Right lobe of liver (tissue), 6 donors: ENCODE measurements around the gene FAM174C. TPM values are rescaled to one million over a fixed set of nuclear protein-coding genes. Genes with fewer than 3 reads are reported as not detected.
A peak's percentile ranks its signal among the peaks of the same experiment; 100 is the strongest.

Experiments
- ATAC-seq, 4 donors: fragments of 200-7000 bp; cut with Tn5 transposase; one replicate each; pipeline ENCODE4 v1.9.1; 2020; ENCODE audit warnings: mild to moderate bottlenecking in 4 of 4, moderate library complexity in 4 of 4
- DNase-seq, 3 donors: peaks; one replicate each; pipeline ENCODE4 v3.0.0-alpha.2; 2020
- H3K27ac ChIP-seq, 3 donors: fragments of 200-600 bp; one replicate each; pipeline ENCODE4 v1.8.0; 2022
- H3K27me3 ChIP-seq, 2 donors: fragments of 200-600 bp; one replicate each; pipeline ENCODE4 v1.8.0; 2022
- H3K36me3 ChIP-seq, 4 donors: fragments of 200-600 bp; sonication (generic) in 1 of 4; one replicate each; pipeline versions ENCODE4 v1.5.1 to v1.8.0; 2017 to 2022; ENCODE audit warnings: control low read depth in 1 of 4
- H3K4me1 ChIP-seq, 4 donors: fragments of 200-600 bp; sonication (generic) in 1 of 4; one replicate each; pipeline versions ENCODE4 v1.5.1 to v1.8.0; 2017 to 2022; ENCODE audit warnings: control low read depth in 1 of 4
- H3K4me3 ChIP-seq, 3 donors: fragments of 200-600 bp; one replicate each; pipeline ENCODE4 v1.8.0; 2022
- H3K9me3 ChIP-seq, 4 donors: fragments of 200-600 bp; sonication (generic) in 1 of 4; one replicate each; pipeline versions ENCODE4 v1.5.1 to v1.8.0; 2017 to 2022; ENCODE audit warnings: control low read depth in 1 of 4
- CTCF ChIP-seq, 4 donors: fragments of 200-600 bp in 3 of 4; fragments of 450-650 bp in 1 of 4; IDR thresholded peaks; one replicate each; pipeline versions ENCODE4 v1.5.1 to v1.8.0; 2016 to 2022; ENCODE audit warnings: antibody characterized with exemption in 4 of 4, mild to moderate bottlenecking in 2 of 4
- POLR2A ChIP-seq: fragments of 450-650 bp; IDR thresholded peaks from one replicate; pipeline ENCODE4 v1.6.1; 2017; ENCODE audit warnings: antibody characterized with exemption, mild to moderate bottlenecking
- WGBS: methylation state at CpG from one replicate; pipeline ENCODE4 v1.1.6; 2018; ENCODE audit warnings: low coverage, low lambda C conversion rate; ENCODE audit not compliant: insufficient coverage; ENCODE audit errors: missing lambda C conversion rate; 5-methylcytosine and 5-hydroxymethylcytosine counted together
- intact Hi-C, 2 donors: fragments of 100-400 bp; cut with DNase I; formaldehyde crosslinking; loops; one replicate each; pipeline versions ENCODE4 v1.11.2 to v1.14.1; 2022
- total RNA-seq, 6 experiments: library from RNA; depleted of rRNA in 2 of 6; stranded (reverse); fragments of >200 nt in 2 of 6; fragmentation: NEBNext Ultra II Directional in 3 of 6; extraction: Animal tissue kit (Norgen Biotek cat#: 25700) in 3 of 6; gene quantifications; one replicate each; pipeline versions ENCODE4 v1.1.0 to v1.2.4, GENCODE V29; 2016 to 2023
- donor health status: DM: no; HTN: yes; CAD: no.
- donor health status: DM: no; HTN: no; CAD: no.
- donor health status: DM: no; HTN: no; CAD: no.
- donor health status: DM: no; HTN: yes; CAD: no.
- donor health status: DM: no; HTN: yes; CAD: no.

Gene FAM174C
- total RNA-seq, 6 experiments from 2014 or later = 34.0 to 103 (median 43.8) TPM

DNA sequence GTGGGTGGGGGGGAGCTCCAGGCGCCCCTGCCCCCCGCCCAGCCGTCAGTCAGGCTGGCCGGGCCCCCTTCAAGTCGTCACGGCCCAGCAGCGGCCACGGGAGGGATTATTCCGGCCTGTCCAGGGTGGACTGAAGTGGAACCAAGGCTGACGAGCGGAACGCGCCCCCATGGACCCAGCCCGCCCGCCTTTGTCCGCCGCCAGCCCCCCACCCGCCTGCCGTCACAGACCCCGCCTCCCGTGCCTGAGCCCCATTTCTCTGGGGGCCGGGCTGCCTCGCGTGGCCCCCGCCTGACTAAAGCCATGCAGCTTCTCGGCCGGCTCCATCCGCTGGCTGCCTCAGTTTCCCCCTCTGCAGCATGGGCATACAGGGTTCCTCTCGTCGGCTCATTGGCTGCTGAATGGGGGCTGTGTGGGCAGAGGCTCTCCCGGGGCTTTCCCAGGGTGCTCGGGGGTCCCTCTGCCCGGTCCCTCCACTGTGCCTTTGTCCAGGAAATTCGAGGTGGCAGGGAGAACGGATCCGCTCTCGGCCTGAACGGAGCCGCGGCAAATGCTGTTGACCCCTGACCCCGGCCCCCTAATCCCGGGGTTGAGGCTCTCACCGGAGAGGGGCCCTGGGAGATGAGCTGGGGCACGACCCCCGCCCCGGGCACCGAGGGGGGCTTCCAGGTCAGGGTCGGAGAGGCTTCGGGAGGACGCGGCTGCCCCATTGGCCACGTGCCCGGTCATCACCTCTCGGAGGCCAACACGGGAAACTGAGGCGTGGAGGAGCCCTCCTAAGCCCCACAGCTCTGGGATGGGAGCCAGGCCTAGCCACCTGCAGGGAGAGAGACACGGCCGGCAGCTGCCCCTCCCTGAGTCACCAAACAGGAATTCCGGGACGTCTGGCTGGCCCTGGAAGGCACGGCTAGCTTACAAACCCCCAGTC is 37.7 kb downstream of the FAM174C start:
- Histone ChIP-seq H3K27ac (no peak overlapping the region), H3K4me3 (no peak overlapping the region), H3K36me3 (no peaks in the 10 kb centered on the region), H3K9me3 (no peaks in the 10 kb centered on the region), H3K4me1 (peaks cover 0 to 7% (median 0%) of the 10 kb centered on the region in 4 donors), H3K27me3 (no peaks in the 10 kb centered on the region)
- TF ChIP-seq POLR2A (no peak), CTCF (IDR thresholded peaks at IDR 0.05) (no peak)
- WGBS = 37% methylated on average over 2 of the region's 61 CpGs
- ATAC-seq (no peak), DNase-seq (peak in 1 of 3 donors; percentile 19)
- intact Hi-C loops = no loop called here

DNA sequence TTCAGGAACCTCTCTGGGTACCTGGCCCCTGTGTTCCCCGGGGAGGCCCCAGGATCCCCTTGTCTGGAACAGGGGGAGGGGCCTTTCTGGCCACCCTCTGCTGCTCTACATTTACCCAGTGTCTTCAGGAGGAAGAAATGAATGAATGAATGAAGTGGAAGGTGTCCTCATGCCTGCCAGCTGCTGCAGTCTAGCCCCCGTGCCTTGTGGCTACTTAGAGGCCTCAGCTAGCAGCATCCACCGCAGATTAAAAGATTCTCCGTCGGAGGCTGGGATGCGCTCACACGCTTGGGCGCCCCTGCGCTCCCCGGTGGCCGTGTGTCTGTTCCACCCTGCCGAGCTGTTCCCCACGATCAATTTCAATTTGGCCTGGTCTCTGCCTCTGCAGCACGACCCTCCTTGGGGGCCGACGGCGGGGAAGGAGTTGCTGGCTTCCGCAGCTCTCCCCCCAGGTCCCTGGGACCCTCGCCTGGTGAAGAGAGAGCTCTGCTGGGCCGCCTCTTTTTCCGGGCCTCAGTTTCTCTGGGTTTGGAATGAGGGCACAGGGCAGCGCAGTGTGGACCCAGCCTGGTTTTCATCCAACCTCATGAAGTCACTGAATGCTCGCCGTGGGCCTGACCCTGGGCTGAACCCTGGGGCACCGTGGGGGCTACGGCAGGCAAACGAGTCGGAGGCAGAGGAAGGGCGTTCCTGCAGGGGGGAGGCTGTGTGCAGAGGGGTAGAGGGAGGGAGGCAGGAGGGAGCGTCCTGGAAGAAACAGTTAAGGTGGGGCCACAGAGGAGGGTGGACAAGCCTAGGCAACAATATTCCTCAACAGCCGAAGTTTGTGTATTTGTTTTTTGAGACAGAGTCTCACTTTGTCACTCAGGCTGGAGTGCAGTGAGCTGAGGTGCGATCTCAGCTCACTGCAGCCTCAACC is 38.6 kb downstream of the FAM174C start:
- no peaks in the 10 kb centered on the region for H3K9me3 ChIP-seq
- WGBS = 60% methylated on average over 16 of the region's 32 CpGs
- H3K4me3 ChIP-seq = no peak overlapping the region
- no peak for DNase-seq
- H3K36me3 ChIP-seq = no peaks in the 10 kb centered on the region
- ATAC-seq = no peak
- intact Hi-C loops = no loop called here
- no peak for TF ChIP-seq POLR2A
- TF ChIP-seq CTCF (IDR thresholded peaks at IDR 0.05) = no peak
- H3K4me1 ChIP-seq = peaks cover 0 to 7% (median 0%) of the 10 kb centered on the region in 4 donors
- no peak overlapping the region for H3K27ac ChIP-seq
- no peaks in the 10 kb centered on the region for H3K27me3 ChIP-seq

DNA sequence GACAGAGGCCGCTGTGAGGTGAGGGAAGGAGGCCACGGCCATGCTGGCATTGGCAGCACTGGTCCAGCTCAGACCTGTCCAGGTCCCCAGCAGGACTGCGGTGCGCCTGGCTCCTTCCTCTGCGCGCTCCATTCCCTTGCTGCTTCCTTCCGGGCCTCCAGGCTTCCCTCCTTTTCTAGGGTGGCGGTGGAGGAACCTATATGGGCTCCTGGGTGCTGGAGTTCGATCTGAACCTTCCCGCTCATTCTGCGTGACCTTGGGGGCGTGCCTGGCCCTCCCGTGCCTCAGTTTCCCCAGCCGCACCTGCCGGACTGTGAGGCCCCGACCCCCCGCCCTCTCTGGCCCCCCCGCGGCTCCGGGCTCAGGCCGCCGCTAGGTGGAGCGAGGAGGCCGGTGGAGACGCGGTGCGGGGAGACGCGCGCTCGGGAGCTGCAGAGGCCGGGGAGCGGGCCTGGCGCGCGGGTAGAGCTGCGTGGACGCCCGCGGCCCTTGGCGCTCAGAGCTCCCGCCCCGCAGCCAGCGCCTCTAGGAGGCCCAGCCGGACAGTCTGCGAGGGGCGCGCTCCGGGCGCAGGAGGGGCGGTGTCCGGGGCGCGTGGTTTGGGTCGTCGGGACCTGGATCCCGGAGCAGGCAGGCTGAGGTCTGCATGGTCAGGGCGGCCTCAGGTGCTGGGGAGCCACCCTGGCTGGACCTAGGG is 40.3 kb downstream of the FAM174C start:
- WGBS = 36% methylated on average over 8 of the region's 58 CpGs
- Histone ChIP-seq H3K27me3 (no peaks in the 10 kb centered on the region), H3K4me1 (peaks cover 0 to 7% (median 0%) of the 10 kb centered on the region in 4 donors), H3K36me3 (no peaks in the 10 kb centered on the region), H3K27ac (no peak overlapping the region), H3K9me3 (no peaks in the 10 kb centered on the region), H3K4me3 (peak overlapping the region in 2 of 3 donors; percentile 26 to 33)
- peak; percentile 63 to 67 (median 63) for DNase-seq
- peak; percentile 82 to 91 (median 86) for ATAC-seq
- TF ChIP-seq CTCF (IDR thresholded peaks at IDR 0.05) = peak; percentile 61 to 78 (median 67)
- TF ChIP-seq POLR2A = no peak
- intact Hi-C loops = no loop called here

DNA sequence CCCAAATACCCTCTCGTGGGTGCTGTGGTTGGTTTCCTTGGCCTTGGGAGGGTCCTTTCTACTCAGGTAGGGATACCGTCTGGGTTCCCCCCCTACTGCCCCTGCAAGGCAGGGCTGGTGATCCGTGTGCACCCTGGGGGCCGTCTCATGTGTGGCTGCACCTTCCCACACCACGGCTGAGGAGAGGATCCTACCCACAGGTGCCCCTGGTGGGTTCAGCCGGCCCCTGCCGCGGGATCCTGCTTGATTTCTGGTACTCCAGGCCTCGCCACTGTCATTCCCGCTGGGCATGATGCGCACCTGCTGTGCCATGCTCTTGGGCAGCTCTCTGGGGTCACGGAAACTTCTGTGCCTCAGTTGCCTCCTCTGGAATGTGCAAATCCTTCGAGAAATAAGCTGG is 41.1 kb downstream of the FAM174C start:
- no peaks in the 10 kb centered on the region for H3K36me3 ChIP-seq
- DNase-seq = no peak
- no peak overlapping the region for H3K4me3 ChIP-seq
- TF ChIP-seq CTCF (IDR thresholded peaks at IDR 0.05) (no peak), POLR2A (no peak)
- intact Hi-C loops = no loop called here
- no peak overlapping the region for H3K27ac ChIP-seq
- peaks cover 0 to 7% (median 0%) of the 10 kb centered on the region in 4 donors for H3K4me1 ChIP-seq
- no peaks in the 10 kb centered on the region for H3K27me3 ChIP-seq
- WGBS = 43% methylated on average over 1 of the region's 13 CpGs
- no peak for ATAC-seq
- H3K9me3 ChIP-seq = no peaks in the 10 kb centered on the region
